Activated CD4-positive, alpha-beta T cell treated with anti-CD3 and anti-CD28 coated beads, Interleukin-2, amount 50 U/mL, for 1 hour (primary cell): ENCODE results near the gene ZNF784.

Experiments used
- DNase-seq: peaks from one replicate; pipeline ENCODE4 v3.0.0-alpha.2; 2020

ZNF784 gene

GRCh38 chr19:55617426-55617825, 6.9 kb downstream of the ZNF784 start:
- DNase-seq = no peak

GRCh38 chr19:55616395-55616875, 7.9 kb downstream of the ZNF784 start:
- no peak for DNase-seq

GRCh38 chr19:55615543-55616394, 8.6 kb downstream of the ZNF784 start:
- no peak for DNase-seq

GRCh38 chr19:55614711-55615542, 9.4 kb downstream of the ZNF784 start:
- DNase-seq = no peak

GRCh38 chr19:55613930-55614710, 10.2 kb downstream of the ZNF784 start:
- DNase-seq = no peak

- no peak for DNase-seq
Measured at GRCh38 chr19:55613396-55613795, 11.0 kb downstream of the ZNF784 start.

- DNase-seq = no peak
Measured at GRCh38 chr19:55611983-55612645, 12.3 kb downstream of the ZNF784 start.

GRCh38 chr19:55611300-55611982, 12.9 kb downstream of the ZNF784 start:
- DNase-seq = no peak

- DNase-seq = no peak
Measured at GRCh38 chr19:55609326-55609725, 15.0 kb downstream of the ZNF784 start.

- no peak for DNase-seq
Measured at GRCh38 chr19:55606817-55607216, 17.5 kb downstream of the ZNF784 start.

- no peak for DNase-seq
Measured at GRCh38 chr19:55606471-55606787, 17.9 kb downstream of the ZNF784 start.

- peak; percentile 65 for DNase-seq
Measured at GRCh38 chr19:55605637-55606470, 18.5 kb downstream of the ZNF784 start, which contains the start of gene ZNF865. Gene ZNF865, plus strand, starts transcription at chr19:55605647. Its CDS starts 7,972 bp downstream, at chr19:55613619.

- DNase-seq = peak; percentile 98
Measured at GRCh38 chr19:55605207-55605636, 19.1 kb downstream of the ZNF784 start.

GRCh38 chr19:55603581-55604292, 20.6 kb downstream of the ZNF784 start:
- no peak for DNase-seq

- no peak for DNase-seq
Measured at GRCh38 chr19:55603115-55603514, 21.3 kb downstream of the ZNF784 start.

- no peak for DNase-seq
Measured at GRCh38 chr19:55602104-55603001, 22.0 kb downstream of the ZNF784 start.

- DNase-seq = no peak
Measured at GRCh38 chr19:55601084-55601483, 23.3 kb downstream of the ZNF784 start.

- no peak for DNase-seq
Measured at GRCh38 chr19:55600662-55601028, 23.7 kb downstream of the ZNF784 start.
